Thyroid gland (tissue), 4 donors: ENCODE results near the gene PLEKHD1.

ENCODE experiments used
- POLR2A ChIP-seq, 2 donors: fragments of 450-650 bp; IDR thresholded peaks; one replicate each; pipeline ENCODE4 v1.6.1; 2017; ENCODE audit warnings: antibody characterized with exemption in 2 of 2, mild to moderate bottlenecking in 2 of 2, moderate library complexity in 1 of 2
- TF ChIP-seq, protein P1 (sequence below), 6 experiments: fragments of 200-600 bp in 3 of 6; fragments of 450-650 bp in 3 of 6; sonication (generic) in 3 of 6; IDR thresholded peaks; one replicate each; pipeline ENCODE4 v1.5.1; 2016 to 2019; ENCODE audit warnings: antibody characterized with exemption in 6 of 6, mild to moderate bottlenecking in 2 of 6, inconsistent platforms in 1 of 6, moderate library complexity in 1 of 6

- no peak for TF ChIP-seq POLR2A (IDR thresholded peaks at IDR 0.05)
- TF ChIP-seq, protein P1, sequence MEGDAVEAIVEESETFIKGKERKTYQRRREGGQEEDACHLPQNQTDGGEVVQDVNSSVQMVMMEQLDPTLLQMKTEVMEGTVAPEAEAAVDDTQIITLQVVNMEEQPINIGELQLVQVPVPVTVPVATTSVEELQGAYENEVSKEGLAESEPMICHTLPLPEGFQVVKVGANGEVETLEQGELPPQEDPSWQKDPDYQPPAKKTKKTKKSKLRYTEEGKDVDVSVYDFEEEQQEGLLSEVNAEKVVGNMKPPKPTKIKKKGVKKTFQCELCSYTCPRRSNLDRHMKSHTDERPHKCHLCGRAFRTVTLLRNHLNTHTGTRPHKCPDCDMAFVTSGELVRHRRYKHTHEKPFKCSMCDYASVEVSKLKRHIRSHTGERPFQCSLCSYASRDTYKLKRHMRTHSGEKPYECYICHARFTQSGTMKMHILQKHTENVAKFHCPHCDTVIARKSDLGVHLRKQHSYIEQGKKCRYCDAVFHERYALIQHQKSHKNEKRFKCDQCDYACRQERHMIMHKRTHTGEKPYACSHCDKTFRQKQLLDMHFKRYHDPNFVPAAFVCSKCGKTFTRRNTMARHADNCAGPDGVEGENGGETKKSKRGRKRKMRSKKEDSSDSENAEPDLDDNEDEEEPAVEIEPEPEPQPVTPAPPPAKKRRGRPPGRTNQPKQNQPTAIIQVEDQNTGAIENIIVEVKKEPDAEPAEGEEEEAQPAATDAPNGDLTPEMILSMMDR (IDR thresholded peaks at IDR 0.05), result no peak
Observed at GRCh38 chr14:69458350-69458749, 26.2 kb upstream of the PLEKHD1 start.
